ENCODE measurements around the gene RTN4RL2.

DNA sequence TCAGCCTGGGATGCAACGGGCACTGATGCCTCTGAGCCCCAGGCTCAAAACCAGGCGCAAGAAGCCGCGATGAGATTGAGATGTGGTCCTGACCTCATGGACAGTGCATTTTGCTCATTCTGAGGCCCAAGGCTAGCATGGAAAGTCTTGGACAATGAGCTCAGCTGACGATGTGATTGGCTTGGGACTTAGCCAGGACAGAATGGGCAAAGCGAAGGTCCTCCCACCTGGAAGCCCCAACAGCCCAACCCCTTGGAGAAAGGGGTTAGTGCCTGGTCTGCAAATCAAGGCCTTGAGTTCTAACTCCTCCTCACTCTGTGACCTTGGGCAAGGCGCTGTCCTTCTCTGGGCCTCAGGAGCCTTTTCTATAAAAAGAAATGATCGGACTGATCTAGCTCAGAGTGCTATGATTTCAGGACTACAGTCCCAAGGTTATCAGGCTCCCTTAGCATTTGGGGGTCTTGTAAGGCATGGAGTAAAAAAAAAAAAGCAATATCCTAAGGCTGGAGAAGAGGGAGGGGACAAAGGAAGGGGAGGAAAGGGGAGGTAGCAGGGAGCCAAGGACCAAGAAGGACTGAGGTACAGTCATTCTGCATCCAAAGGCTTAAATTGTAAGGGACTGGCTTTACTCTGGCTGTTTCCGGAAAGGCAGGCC, 36.1 kb upstream of the RTN4RL2 start:
- TF ChIP-seq, protein P1, sequence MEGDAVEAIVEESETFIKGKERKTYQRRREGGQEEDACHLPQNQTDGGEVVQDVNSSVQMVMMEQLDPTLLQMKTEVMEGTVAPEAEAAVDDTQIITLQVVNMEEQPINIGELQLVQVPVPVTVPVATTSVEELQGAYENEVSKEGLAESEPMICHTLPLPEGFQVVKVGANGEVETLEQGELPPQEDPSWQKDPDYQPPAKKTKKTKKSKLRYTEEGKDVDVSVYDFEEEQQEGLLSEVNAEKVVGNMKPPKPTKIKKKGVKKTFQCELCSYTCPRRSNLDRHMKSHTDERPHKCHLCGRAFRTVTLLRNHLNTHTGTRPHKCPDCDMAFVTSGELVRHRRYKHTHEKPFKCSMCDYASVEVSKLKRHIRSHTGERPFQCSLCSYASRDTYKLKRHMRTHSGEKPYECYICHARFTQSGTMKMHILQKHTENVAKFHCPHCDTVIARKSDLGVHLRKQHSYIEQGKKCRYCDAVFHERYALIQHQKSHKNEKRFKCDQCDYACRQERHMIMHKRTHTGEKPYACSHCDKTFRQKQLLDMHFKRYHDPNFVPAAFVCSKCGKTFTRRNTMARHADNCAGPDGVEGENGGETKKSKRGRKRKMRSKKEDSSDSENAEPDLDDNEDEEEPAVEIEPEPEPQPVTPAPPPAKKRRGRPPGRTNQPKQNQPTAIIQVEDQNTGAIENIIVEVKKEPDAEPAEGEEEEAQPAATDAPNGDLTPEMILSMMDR (IDR thresholded peaks at IDR 0.05; ENCODE audit: insufficient read depth, low read length, poor library complexity, severe bottlenecking), result no peak
- TF ChIP-seq EZH2phosphoT487 (conservative IDR thresholded peaks at IDR 0.05; ENCODE audit: low read length), result no peak

Measured in SU-DHL-6 (cell line).